GM13976 (cell line): Measurements from ENCODE around the gene MAP4K4.
A peak's percentile ranks its signal among the peaks of the same experiment; 100 is the strongest.

Experiments
- DNase-seq: peaks from one replicate; pipeline ENCODE4 v3.0.0; 2012; ENCODE audit warnings: low spot score
- in situ Hi-C: fragments of 300-500 bp; cut with MboI; formaldehyde crosslinking; loops from one replicate; pipeline ENCODE4 v1.12.0; 2022; ENCODE audit warnings: low sequenced_read_pairs, mixed read lengths, inconsistent platforms; ENCODE audit not compliant: unreplicated experiment
- TF ChIP-seq, protein P1 (sequence below): IDR thresholded peaks from 2 replicates; pipeline ENCODE4 v1.5.1; 2012; ENCODE audit warnings: borderline replicate concordance, mild to moderate bottlenecking; ENCODE audit not compliant: insufficient read depth; ENCODE audit errors: extremely low read depth, missing control alignments, control extremely low read depth

MAP4K4 gene

GRCh38 chr2:101667823-101668222 lies 29.7 kb upstream of the MAP4K4 start:
- in situ Hi-C loops = no loop called here
- TF ChIP-seq, protein P1, sequence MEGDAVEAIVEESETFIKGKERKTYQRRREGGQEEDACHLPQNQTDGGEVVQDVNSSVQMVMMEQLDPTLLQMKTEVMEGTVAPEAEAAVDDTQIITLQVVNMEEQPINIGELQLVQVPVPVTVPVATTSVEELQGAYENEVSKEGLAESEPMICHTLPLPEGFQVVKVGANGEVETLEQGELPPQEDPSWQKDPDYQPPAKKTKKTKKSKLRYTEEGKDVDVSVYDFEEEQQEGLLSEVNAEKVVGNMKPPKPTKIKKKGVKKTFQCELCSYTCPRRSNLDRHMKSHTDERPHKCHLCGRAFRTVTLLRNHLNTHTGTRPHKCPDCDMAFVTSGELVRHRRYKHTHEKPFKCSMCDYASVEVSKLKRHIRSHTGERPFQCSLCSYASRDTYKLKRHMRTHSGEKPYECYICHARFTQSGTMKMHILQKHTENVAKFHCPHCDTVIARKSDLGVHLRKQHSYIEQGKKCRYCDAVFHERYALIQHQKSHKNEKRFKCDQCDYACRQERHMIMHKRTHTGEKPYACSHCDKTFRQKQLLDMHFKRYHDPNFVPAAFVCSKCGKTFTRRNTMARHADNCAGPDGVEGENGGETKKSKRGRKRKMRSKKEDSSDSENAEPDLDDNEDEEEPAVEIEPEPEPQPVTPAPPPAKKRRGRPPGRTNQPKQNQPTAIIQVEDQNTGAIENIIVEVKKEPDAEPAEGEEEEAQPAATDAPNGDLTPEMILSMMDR = no peak
- DNase-seq = no peak

DNA sequence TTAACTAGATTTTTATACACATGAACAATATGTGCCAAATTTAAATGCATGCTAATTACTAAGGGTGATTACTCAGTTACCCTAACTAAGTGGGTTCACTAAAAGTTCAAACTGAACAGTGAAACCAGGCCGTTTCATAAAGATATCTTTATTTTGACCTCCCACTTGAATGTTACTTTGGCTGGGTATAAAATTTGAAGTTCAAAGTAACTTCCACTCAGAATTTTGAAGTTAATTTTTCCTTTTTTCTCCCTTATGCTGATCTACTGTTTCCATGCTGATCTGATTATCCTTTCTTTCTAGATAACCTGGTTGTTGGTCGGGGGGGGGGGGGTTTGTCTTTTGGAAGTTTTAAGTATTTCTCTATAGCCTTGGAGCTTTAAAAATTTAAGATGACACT lies 25.5 kb upstream of the MAP4K4 start:
- TF ChIP-seq, protein P1 = no peak
- no peak for DNase-seq
- in situ Hi-C loops = no loop called here

DNA sequence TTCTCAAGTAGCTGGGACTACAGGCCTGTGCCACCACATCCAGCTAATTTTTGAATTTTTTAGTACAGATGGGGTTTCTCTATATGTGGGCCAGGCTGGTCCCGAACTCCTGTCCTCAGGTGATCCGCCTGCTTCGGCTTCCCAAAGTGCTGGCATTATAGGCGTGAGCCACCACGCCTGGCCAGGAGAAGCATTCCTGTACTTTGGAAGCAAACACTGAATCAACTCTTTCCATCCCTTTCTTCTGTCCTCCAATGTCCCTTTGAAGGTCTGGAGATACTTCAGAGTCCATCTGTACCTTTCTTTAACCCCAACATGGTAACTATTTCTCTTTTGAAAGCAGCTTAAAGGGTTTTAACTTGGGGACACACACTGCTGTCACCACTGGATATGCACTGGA lies 23.6 kb upstream of the MAP4K4 start:
- in situ Hi-C loops = no loop called here
- DNase-seq = no peak
- TF ChIP-seq, protein P1 = no peak

GRCh38 chr2:101675512-101675911 lies 22.0 kb upstream of the MAP4K4 start:
- TF ChIP-seq, protein P1 = no peak
- in situ Hi-C loops = no loop called here
- peak; percentile 34 for DNase-seq

- TF ChIP-seq, protein P1 = no peak
- DNase-seq = no peak
- in situ Hi-C loops = no loop called here
Observed at GRCh38 chr2:101676674-101677073, 20.8 kb upstream of the MAP4K4 start.

DNA sequence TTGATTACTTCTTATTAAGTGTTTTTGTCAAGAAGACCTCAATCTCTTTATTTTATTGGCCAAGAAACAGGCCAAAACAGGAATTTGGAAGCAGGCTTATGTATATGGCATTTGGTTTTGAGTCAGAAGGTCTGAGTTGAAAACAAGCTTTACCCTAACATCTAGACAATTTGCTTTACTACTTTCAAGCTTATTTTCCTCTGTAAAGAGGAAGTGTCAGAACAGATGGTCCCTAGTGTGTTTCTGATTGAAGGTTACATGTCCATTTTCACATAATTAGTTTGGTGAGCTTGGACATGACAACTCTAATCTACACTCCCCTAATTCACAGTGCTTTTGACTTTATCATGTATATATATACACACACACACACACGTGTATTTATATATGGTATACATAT lies 19.8 kb upstream of the MAP4K4 start:
- TF ChIP-seq, protein P1 = no peak
- in situ Hi-C loops = no loop called here

GRCh38 chr2:101678379-101678778 lies 19.1 kb upstream of the MAP4K4 start:
- DNase-seq = no peak
- in situ Hi-C loops = no loop called here
- TF ChIP-seq, protein P1 = no peak

More for the DNA sequence above, 19.8 kb upstream of the MAP4K4 start:
- no peak for DNase-seq
